VCaP (cell line): ENCODE results near the gene CCDC141.
"Not testable (repeated sequence)": the region's sequence is repeated elsewhere in the genome, so short reads cannot be mapped to it uniquely, and the experiment has no call there.

Source experiments
- H3K27ac ChIP-seq: fragments of 450-650 bp; 2 replicates; pipeline ENCODE4 v1.5.1; 2017
- CTCF ChIP-seq: fragments of 450-650 bp; conservative IDR thresholded peaks from 2 replicates; pipeline ENCODE4 v1.5.1; 2017; ENCODE audit warnings: mild to moderate bottlenecking, moderate library complexity

CCDC141 gene

GRCh38 chr2:179071810-179072355, 21.9 kb upstream of the CCDC141 start:
- no peak for TF ChIP-seq CTCF
- H3K27ac ChIP-seq = no peak overlapping the region

GRCh38 chr2:179070895-179071294, 21.0 kb upstream of the CCDC141 start:
- no peak overlapping the region for H3K27ac ChIP-seq
- TF ChIP-seq CTCF = no peak

GRCh38 chr2:179069685-179070084, 19.7 kb upstream of the CCDC141 start:
- no peak overlapping the region for H3K27ac ChIP-seq
- TF ChIP-seq CTCF = no peak

DNA sequence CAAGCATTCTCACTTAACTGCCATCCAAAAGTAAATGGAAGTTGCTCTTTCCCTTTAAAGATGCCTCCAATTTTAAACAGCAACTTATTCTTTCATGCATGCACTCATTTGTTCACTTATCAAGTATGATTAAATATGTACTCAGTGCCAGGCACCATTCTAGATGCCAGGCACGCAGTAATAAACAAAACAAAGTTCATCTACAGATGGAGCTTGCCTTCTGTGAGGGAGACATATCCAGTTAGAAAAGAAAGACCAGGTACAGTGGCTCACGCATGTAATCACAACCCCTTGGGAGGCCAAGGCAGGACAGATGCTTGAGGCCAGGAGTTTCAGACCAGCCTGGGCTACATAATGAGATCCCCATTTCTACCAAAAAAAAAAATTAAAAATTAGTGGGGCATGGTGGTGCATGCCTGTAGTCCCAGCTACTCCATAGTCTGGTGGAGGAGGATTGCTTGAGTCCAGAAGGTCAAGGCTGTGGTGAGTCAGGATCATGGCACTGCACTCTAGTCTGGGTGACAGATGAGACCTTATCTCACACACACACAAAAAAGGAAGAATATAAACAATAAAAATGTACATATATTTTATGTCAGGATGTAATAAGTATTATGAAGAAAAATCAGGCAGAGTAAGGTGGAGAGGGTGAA, 19.2 kb upstream of the CCDC141 start:
- no peak overlapping the region for H3K27ac ChIP-seq
- no peak for TF ChIP-seq CTCF

DNA sequence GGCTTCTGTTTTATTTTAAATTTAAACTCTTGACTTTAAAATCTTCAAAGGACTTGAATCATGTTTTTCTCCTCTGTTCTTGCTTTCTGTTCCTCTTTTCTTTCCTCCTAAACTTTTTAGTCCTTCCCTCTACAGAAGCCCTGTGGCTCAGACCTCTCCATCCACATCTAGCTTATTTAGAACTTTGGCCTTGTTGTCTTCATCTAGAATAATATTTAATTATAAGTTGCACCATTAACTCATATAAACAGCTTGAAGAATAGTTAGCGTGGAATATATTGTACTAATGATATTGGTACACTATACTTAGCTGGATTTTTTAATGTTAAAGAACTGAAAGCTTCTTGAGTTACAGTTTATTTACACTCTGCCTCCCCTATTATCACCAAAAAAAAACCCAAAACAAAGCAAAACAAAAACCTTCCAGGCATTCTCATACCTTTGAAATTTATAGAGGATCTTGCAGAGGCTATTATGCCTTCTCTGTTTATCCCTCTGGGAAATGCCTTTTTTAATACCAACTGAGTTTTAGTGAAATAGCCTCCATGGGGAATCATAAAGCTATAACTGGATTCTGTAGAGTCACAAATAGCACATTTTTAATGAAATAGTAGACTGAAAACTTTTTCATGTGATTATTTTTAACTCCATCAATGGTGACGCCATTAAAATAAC, 9.2 kb upstream of the CCDC141 start:
- no peak for TF ChIP-seq CTCF
- H3K27ac ChIP-seq = no peak overlapping the region

GRCh38 chr2:179057737-179058136, 7.8 kb upstream of the CCDC141 start:
- TF ChIP-seq CTCF = no peak
- H3K27ac ChIP-seq = no peak overlapping the region

- H3K27ac ChIP-seq = not testable (repeated sequence)
These were observed 3.6 kb upstream of the CCDC141 start for GRCh38 chr2:179053568-179053967.

GRCh38 chr2:179051250-179051649, 1.3 kb upstream of the CCDC141 start:
- no peak for TF ChIP-seq CTCF
- H3K27ac ChIP-seq = no peak overlapping the region
